IMR-90 (cell line): ENCODE data around the gene OSBPL1A. TPM values are rescaled to one million over a fixed set of nuclear protein-coding genes. Genes with fewer than 3 reads are reported as not detected.

Source experiments
- ATAC-seq: fragments of 200-7000 bp; cut with Tn5 transposase; 2 replicates; pipeline ENCODE4 v1.9.1; 2020; ENCODE audit warnings: low read depth, mild to moderate bottlenecking, moderate library complexity
- BruUV-seq: library from RNA; stranded (reverse); fragments of 400-500 nt; replicated peaks from 2 replicates; lab custom pipeline; 2021; lab: Mats Ljungman, UMichigan
- CTCF ChIA-PET: fragments of 300-600 bp; formaldehyde crosslinking; extraction: SDS; loops from one replicate; lab custom pipeline; 2021; ENCODE audit warnings: antibody characterized with exemption; lab: Yijun Ruan, JAX
- POLR2A ChIA-PET: fragments of 300-600 bp; sonication (Branson Sonifier 250); formaldehyde crosslinking; loops from one replicate; lab custom pipeline; 2022; ENCODE audit warnings: antibody characterized with exemption; ENCODE audit not compliant: unreplicated experiment; lab: Charles Lee
- DNase-seq: peaks from one replicate; pipeline ENCODE4 v3.0.0; 2013
- H2AFZ ChIP-seq: replicated peaks from 2 replicates; pipeline ENCODE3; 2013; ENCODE audit warnings: low read length, mild to moderate bottlenecking; ENCODE audit not compliant: poor library complexity
- H2AK5ac ChIP-seq: 2 replicates; pipeline ENCODE4 v1.6.1; 2013; ENCODE audit warnings: low read depth, low read length, inconsistent platforms
- H2AK9ac ChIP-seq: replicated peaks from 2 replicates; pipeline ENCODE3; 2013; ENCODE audit warnings: mild to moderate bottlenecking, low read depth, low read length, moderate library complexity; ENCODE audit not compliant: poor library complexity
- H2BK120ac ChIP-seq: 2 replicates; pipeline ENCODE4 v1.6.1; 2013; ENCODE audit warnings: low read depth, low read length, inconsistent platforms
- H2BK15ac ChIP-seq: 3 replicates; pipeline ENCODE4 v1.6.1; 2013; ENCODE audit warnings: low read depth, low read length, inconsistent platforms
- H2BK20ac ChIP-seq: 2 replicates; pipeline ENCODE4 v1.6.1; 2013; ENCODE audit warnings: low read depth, mild to moderate bottlenecking, inconsistent platforms, low read length, moderate library complexity
- H2BK5ac ChIP-seq: 2 replicates; pipeline ENCODE4 v1.6.1; 2013; ENCODE audit warnings: mild to moderate bottlenecking, low read depth, low read length, inconsistent platforms; ENCODE audit not compliant: poor library complexity, severe bottlenecking
- H3K14ac ChIP-seq: replicated peaks from 2 replicates; pipeline ENCODE4 v1.6.1; 2013; ENCODE audit warnings: low read depth, low read length, inconsistent platforms
- H3K18ac ChIP-seq: 2 replicates; pipeline ENCODE4 v1.6.1; 2013; ENCODE audit warnings: low read depth, low read length, control low read depth
- H3K23ac ChIP-seq: 2 replicates; pipeline ENCODE4 v1.6.1; 2013; ENCODE audit warnings: low read depth, low read length, inconsistent platforms
- H3K27ac ChIP-seq: 2 replicates; pipeline ENCODE4 v1.5.1; 2013; ENCODE audit warnings: mild to moderate bottlenecking, control low read depth, low read length; ENCODE audit not compliant: insufficient read depth
- H3K27me3 ChIP-seq: 2 replicates; pipeline ENCODE4 v1.6.1; 2013; ENCODE audit warnings: low read length; ENCODE audit not compliant: control insufficient read depth, insufficient read depth
- H3K36me3 ChIP-seq: 2 replicates; pipeline ENCODE4 v1.6.1; 2013; ENCODE audit warnings: low read length, mixed read lengths; ENCODE audit not compliant: control insufficient read depth, insufficient read depth
- H3K4ac ChIP-seq: 2 replicates; pipeline ENCODE4 v1.6.1; 2013; ENCODE audit warnings: low read depth, low read length, inconsistent platforms
- H3K4me1 ChIP-seq: 2 replicates; pipeline ENCODE4 v1.6.1; 2013; ENCODE audit warnings: low read length, mixed read lengths; ENCODE audit not compliant: control insufficient read depth, insufficient read depth
- H3K4me2 ChIP-seq: 2 replicates; pipeline ENCODE4 v1.6.1; 2013; ENCODE audit warnings: low read depth, mild to moderate bottlenecking, control low read depth, low read length, moderate library complexity
- H3K4me3 ChIP-seq: 2 replicates; pipeline ENCODE4 v1.5.1; 2013; ENCODE audit warnings: low read depth, mild to moderate bottlenecking, control low read depth, low read length, moderate library complexity; ENCODE audit not compliant: insufficient read depth
- H3K56ac ChIP-seq: 2 replicates; pipeline ENCODE4 v1.6.1; 2013; ENCODE audit warnings: low read length, inconsistent platforms; ENCODE audit not compliant: insufficient read depth; ENCODE audit errors: extremely low read depth
- H3K79me1 ChIP-seq, 2 experiments: 2 replicates each; pipeline ENCODE4 v1.6.1; 2013; ENCODE audit warnings: low read length in 2 of 2, inconsistent platforms in 1 of 2, low read depth in 1 of 2
- H3K9ac ChIP-seq: 2 replicates; pipeline ENCODE4 v1.6.1; 2013; ENCODE audit warnings: low read depth, low read length, control low read depth
- H3K9me1 ChIP-seq: 2 replicates; pipeline ENCODE4 v1.6.1; 2013; ENCODE audit warnings: low read length, inconsistent platforms; ENCODE audit not compliant: insufficient read depth
- H3K9me3 ChIP-seq: 2 replicates; pipeline ENCODE4 v1.6.1; 2013; ENCODE audit warnings: low read length; ENCODE audit not compliant: control insufficient read depth, insufficient read depth
- H4K20me1 ChIP-seq: 2 replicates; pipeline ENCODE4 v1.6.1; 2013; ENCODE audit warnings: low read length, inconsistent platforms; ENCODE audit not compliant: insufficient read depth
- H4K5ac ChIP-seq: 2 replicates; pipeline ENCODE4 v1.6.1; 2013; ENCODE audit warnings: mild to moderate bottlenecking, low read depth, low read length, control low read depth
- H4K8ac ChIP-seq, 2 experiments: 2 replicates each; pipeline ENCODE4 v1.6.1; 2013; ENCODE audit warnings: low read depth in 2 of 2, low read length in 2 of 2, control low read depth in 1 of 2, inconsistent platforms in 1 of 2
- H4K91ac ChIP-seq: 2 replicates; pipeline ENCODE4 v1.6.1; 2013; ENCODE audit warnings: low read depth, low read length, inconsistent platforms; ENCODE audit not compliant: insufficient read depth
- BHLHE40 ChIP-seq: fragments of 150-350 bp; IDR thresholded peaks from 2 replicates; pipeline ENCODE4 v1.6.1; 2016; ENCODE audit warnings: mild to moderate bottlenecking, low read depth, low read length
- CEBPB ChIP-seq: IDR thresholded peaks from 2 replicates; pipeline ENCODE4 v1.6.1; 2012; ENCODE audit warnings: low read depth, low read length, improper control_type of control experiment
- CHD1 ChIP-seq: IDR thresholded peaks from 2 replicates; pipeline ENCODE4 v1.6.1; 2012; ENCODE audit warnings: low read depth, low read length, improper control_type of control experiment
- FOS ChIP-seq: fragments of 150-350 bp; IDR thresholded peaks from 2 replicates; pipeline ENCODE4 v1.6.1; 2016; ENCODE audit warnings: low read depth, low read length
- MAFK ChIP-seq: IDR thresholded peaks from 2 replicates; pipeline ENCODE4 v1.6.1; 2012; ENCODE audit warnings: low read depth, low read length, improper control_type of control experiment
- MAZ ChIP-seq: IDR thresholded peaks from 2 replicates; pipeline ENCODE4 v1.6.1; 2012; ENCODE audit warnings: low read depth, mild to moderate bottlenecking, low read length, improper control_type of control experiment, moderate library complexity, borderline replicate concordance
- MXI1 ChIP-seq: IDR thresholded peaks from 2 replicates; pipeline ENCODE4 v1.6.1; 2012; ENCODE audit warnings: low read depth, mild to moderate bottlenecking, low read length, moderate library complexity, borderline replicate concordance
- NFE2L2 ChIP-seq: fragments of 150-350 bp; IDR thresholded peaks from 2 replicates; pipeline ENCODE4 v1.6.1; 2016; ENCODE audit warnings: low read depth, mild to moderate bottlenecking, low read length
- RCOR1 ChIP-seq: IDR thresholded peaks from 2 replicates; pipeline ENCODE4 v1.6.1; 2012; ENCODE audit warnings: mild to moderate bottlenecking, low read length, improper control_type of control experiment; ENCODE audit not compliant: insufficient replicate concordance
- RFX5 ChIP-seq: IDR thresholded peaks from 2 replicates; pipeline ENCODE4 v1.8.0; 2012; ENCODE audit warnings: low read depth, mild to moderate bottlenecking, low read length, moderate library complexity
- SMC3 ChIP-seq: fragments of 150-350 bp; IDR thresholded peaks from 2 replicates; pipeline ENCODE4 v1.6.1; 2016; ENCODE audit warnings: low read depth, mild to moderate bottlenecking, antibody characterized with exemption, low read length, moderate library complexity
- WGBS, 2 experiments: methylation state at CpG; one replicate each; pipeline versions ENCODE4 v1.1.5 to v1.1.7; 2013; ENCODE audit warnings: missing lambda C conversion rate in 2 of 2; ENCODE audit not compliant: insufficient read length in 1 of 2; ENCODE audit errors: extremely low coverage in 2 of 2; 5-methylcytosine and 5-hydroxymethylcytosine counted together
- dilution Hi-C: fragments of 300-500 bp; cut with HindIII; formaldehyde crosslinking; loops from one replicate; pipeline ENCODE4 v1.14.3; 2018; ENCODE audit warnings: low sequenced_read_pairs; ENCODE audit not compliant: unreplicated experiment
- in situ Hi-C: fragments of 300-500 bp; cut with MboI; formaldehyde crosslinking; loops from 3 replicates; pipeline ENCODE4 v1.14.3; 2019; ENCODE audit warnings: low sequenced_read_pairs, inconsistent platforms, mixed read lengths
- intact Hi-C: fragments of 100-400 bp; cut with micrococcal nuclease; formaldehyde crosslinking; loops from 2 replicates; pipeline ENCODE4 v1.10.0; 2022
- polyA plus RNA-seq, 3 experiments: library from polyadenylated mRNA; depleted of rRNA; stranded (reverse); fragments of >200 nt; gene quantifications; 2 replicates each; pipeline ENCODE4 v1.2.3, GENCODE V29; 2012; ENCODE audit warnings: low replicate concordance in 1 of 3
- total RNA-seq: library from RNA; depleted of rRNA; stranded (reverse); fragments of >200 nt; gene quantifications from 2 replicates; pipeline ENCODE4 v1.2.3, GENCODE V29; 2012
- TF ChIP-seq, protein P1 (sequence below): fragments of 150-350 bp; IDR thresholded peaks from 2 replicates; pipeline ENCODE4 v1.6.1; 2017; ENCODE audit warnings: mild to moderate bottlenecking, antibody characterized with exemption, low read length, low read depth
- TF ChIP-seq, protein P2 (sequence below): conservative IDR thresholded peaks from 2 replicates; pipeline ENCODE4 v1.5.1; 2012; ENCODE audit warnings: mild to moderate bottlenecking, low read depth, low read length, improper control_type of control experiment
- TF ChIP-seq, protein P3 (sequence below): fragments of 150-350 bp; IDR thresholded peaks from 2 replicates; pipeline ENCODE4 v1.6.1; 2016; ENCODE audit warnings: low read depth, mild to moderate bottlenecking, low read length, moderate library complexity, borderline replicate concordance

Gene OSBPL1A
- total and polyA plus RNA-seq, 2 of the 4 experiments (the other 2 are of a cell fraction), result 29.4 to 70.4 TPM

DNA sequence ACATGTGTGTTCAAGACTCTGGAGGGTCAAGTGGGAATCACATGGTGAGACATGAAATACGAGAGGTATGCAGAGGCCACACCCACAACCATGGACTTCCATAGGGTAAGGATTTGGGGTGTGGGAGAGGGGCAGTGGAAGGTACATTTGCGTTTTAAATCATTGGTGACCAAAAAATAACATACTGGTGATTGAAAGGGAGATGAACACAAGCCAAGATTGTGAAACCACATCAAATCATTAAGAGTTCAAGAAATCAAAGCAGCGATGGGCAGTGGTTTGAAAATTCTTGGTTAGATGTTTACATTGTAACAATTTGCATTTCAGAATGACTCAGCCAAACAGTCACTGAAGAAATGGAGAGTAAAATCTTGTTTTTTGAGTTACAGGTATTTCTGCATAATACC, 260.7 kb downstream of the OSBPL1A start:
- H2AFZ ChIP-seq, result no peak overlapping the region
- no peak overlapping the region for H3K9ac ChIP-seq
- peak overlapping the region; percentile 30; the same call in 1 of the 2 replicates for H3K18ac ChIP-seq
- no peaks in the 10 kb centered on the region for H4K20me1 ChIP-seq
- TF ChIP-seq CEBPB (peak; percentile 71), MXI1 (no peak), RFX5 (no peak), BHLHE40 (no peak), RCOR1 (no peak), CHD1 (no peak), NFE2L2 (peak; percentile 93), SMC3 (no peak), MAFK (no peak), FOS (peak; percentile 40; the same call in 1 of the 2 replicates), MAZ (no peak)
- TF ChIP-seq, protein P1, sequence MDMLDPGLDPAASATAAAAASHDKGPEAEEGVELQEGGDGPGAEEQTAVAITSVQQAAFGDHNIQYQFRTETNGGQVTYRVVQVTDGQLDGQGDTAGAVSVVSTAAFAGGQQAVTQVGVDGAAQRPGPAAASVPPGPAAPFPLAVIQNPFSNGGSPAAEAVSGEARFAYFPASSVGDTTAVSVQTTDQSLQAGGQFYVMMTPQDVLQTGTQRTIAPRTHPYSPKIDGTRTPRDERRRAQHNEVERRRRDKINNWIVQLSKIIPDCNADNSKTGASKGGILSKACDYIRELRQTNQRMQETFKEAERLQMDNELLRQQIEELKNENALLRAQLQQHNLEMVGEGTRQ, result no peak
- TF ChIP-seq, protein P2, sequence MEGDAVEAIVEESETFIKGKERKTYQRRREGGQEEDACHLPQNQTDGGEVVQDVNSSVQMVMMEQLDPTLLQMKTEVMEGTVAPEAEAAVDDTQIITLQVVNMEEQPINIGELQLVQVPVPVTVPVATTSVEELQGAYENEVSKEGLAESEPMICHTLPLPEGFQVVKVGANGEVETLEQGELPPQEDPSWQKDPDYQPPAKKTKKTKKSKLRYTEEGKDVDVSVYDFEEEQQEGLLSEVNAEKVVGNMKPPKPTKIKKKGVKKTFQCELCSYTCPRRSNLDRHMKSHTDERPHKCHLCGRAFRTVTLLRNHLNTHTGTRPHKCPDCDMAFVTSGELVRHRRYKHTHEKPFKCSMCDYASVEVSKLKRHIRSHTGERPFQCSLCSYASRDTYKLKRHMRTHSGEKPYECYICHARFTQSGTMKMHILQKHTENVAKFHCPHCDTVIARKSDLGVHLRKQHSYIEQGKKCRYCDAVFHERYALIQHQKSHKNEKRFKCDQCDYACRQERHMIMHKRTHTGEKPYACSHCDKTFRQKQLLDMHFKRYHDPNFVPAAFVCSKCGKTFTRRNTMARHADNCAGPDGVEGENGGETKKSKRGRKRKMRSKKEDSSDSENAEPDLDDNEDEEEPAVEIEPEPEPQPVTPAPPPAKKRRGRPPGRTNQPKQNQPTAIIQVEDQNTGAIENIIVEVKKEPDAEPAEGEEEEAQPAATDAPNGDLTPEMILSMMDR, result no peak
- TF ChIP-seq, protein P3, sequence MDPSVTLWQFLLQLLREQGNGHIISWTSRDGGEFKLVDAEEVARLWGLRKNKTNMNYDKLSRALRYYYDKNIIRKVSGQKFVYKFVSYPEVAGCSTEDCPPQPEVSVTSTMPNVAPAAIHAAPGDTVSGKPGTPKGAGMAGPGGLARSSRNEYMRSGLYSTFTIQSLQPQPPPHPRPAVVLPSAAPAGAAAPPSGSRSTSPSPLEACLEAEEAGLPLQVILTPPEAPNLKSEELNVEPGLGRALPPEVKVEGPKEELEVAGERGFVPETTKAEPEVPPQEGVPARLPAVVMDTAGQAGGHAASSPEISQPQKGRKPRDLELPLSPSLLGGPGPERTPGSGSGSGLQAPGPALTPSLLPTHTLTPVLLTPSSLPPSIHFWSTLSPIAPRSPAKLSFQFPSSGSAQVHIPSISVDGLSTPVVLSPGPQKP, result no peak
- peaks cover 8% of the 10 kb centered on the region; the same call in 1 of the 2 replicates for H3K36me3 ChIP-seq
- H3K27me3 ChIP-seq, result no peaks in the 10 kb centered on the region
- CTCF ChIA-PET, result no interaction called here
- DNase-seq (peak; percentile 62), ATAC-seq (no peak)
- H3K9me1 ChIP-seq, result 0 out of 2 replicates have a peak, but pooled peaks cover 6% of the 10 kb centered on the region
- H3K4ac ChIP-seq, result no peak overlapping the region
- no peak overlapping the region for H3K27ac ChIP-seq
- peak overlapping the region; percentile 8; the same call in 1 of the 2 replicates for H3K4me2 ChIP-seq
- no CpG with 5 or more reads among the region's 3 CpGs for WGBS, 2 experiments
- H2BK120ac ChIP-seq, result no peak overlapping the region
- no peak overlapping the region for H3K4me3 ChIP-seq
- POLR2A ChIA-PET, result no interaction called here
- H3K56ac ChIP-seq, result no peak overlapping the region
- H2BK20ac ChIP-seq, result no peak overlapping the region
- no peaks in the 10 kb centered on the region for H3K9me3 ChIP-seq
- intact Hi-C loops (no loop called here), in situ Hi-C loops (no loop called here), dilution Hi-C loops (no loop called here)
- H3K4me1 ChIP-seq, result peaks cover 2% of the 10 kb centered on the region
- no peak overlapping the region for H2AK9ac ChIP-seq
- H2AK5ac ChIP-seq, result no peak overlapping the region
- H2BK5ac ChIP-seq, result no peak overlapping the region
- H4K5ac ChIP-seq, result no peak overlapping the region
- no peak overlapping the region for H4K8ac ChIP-seq
- no peak overlapping the region for H3K14ac ChIP-seq
- no TSS peak for BruUV-seq
- H2BK15ac ChIP-seq, result no peak overlapping the region
- no peak overlapping the region for H3K23ac ChIP-seq
- H4K91ac ChIP-seq, result no peak overlapping the region
- peaks cover 0 to 6% of the 10 kb centered on the region in 2 experiments; a peak in 1 of 4 replicates for H3K79me1 ChIP-seq
